HG03460 (cell line): ENCODE results near the gene GATA6.

Experiments used
- ATAC-seq: cut with Tn5 transposase; IDR thresholded peaks from one replicate; pipeline ENCODE4 v1.9.1; 2021; ENCODE audit not compliant: unreplicated experiment

GATA6 gene

GRCh38 chr18:22169011-22169888 is at the start of gene GATA6:
GATA6 (plus strand) TSS chr18:22169589; CDS start chr18:22171145, 1,556 bp downstream.
- ATAC-seq: no peak

- ATAC-seq: no peak
Measured at GRCh38 chr18:22124970-22125369, 44.4 kb upstream of the GATA6 start.

DNA sequence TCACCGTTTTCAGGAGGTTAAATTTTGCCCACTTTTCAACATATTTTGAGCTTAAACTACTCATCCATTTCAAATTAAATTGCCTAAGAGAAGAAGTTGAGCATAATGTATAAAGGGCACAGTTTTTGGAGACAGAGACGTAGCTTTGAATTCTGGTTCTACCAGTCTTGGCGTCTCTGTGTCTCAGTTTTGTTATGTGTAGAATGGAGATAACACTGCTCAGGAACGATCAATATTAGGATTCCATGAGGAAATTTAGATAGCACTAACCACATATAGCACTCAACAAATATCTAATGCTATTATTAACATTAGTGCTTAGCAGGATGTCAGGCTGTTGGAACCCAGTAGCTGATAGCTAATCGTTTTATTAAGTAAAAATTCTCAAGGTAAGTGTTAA is 40.4 kb upstream of the GATA6 start:
- no peak for ATAC-seq

GRCh38 chr18:22129778-22130177 is 39.6 kb upstream of the GATA6 start:
- ATAC-seq: no peak

GRCh38 chr18:22132258-22132657 is 37.1 kb upstream of the GATA6 start:
- no peak for ATAC-seq

GRCh38 chr18:22132763-22133162 is 36.6 kb upstream of the GATA6 start:
- ATAC-seq: no peak

DNA sequence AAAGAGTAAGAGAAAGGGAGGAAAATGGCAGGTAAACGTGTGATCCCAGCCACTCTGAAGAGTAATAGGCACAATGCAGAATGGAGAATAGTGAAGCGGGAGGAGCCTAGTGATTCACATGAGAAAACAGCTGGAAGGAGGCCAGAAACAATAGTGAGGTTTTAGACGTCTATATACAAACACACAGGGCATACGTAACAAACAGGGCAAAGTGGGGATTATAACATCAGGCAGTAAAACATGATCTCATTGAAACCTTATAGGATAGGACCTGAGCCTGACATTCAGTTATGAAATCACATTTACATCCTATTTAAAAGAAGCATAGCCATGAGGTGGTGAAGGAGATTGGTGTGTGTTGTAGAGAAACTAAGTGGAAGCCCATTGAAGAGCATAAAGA is 33.0 kb upstream of the GATA6 start:
- no peak for ATAC-seq

- no peak for ATAC-seq
Measured at GRCh38 chr18:22141211-22141610, 28.2 kb upstream of the GATA6 start.

DNA sequence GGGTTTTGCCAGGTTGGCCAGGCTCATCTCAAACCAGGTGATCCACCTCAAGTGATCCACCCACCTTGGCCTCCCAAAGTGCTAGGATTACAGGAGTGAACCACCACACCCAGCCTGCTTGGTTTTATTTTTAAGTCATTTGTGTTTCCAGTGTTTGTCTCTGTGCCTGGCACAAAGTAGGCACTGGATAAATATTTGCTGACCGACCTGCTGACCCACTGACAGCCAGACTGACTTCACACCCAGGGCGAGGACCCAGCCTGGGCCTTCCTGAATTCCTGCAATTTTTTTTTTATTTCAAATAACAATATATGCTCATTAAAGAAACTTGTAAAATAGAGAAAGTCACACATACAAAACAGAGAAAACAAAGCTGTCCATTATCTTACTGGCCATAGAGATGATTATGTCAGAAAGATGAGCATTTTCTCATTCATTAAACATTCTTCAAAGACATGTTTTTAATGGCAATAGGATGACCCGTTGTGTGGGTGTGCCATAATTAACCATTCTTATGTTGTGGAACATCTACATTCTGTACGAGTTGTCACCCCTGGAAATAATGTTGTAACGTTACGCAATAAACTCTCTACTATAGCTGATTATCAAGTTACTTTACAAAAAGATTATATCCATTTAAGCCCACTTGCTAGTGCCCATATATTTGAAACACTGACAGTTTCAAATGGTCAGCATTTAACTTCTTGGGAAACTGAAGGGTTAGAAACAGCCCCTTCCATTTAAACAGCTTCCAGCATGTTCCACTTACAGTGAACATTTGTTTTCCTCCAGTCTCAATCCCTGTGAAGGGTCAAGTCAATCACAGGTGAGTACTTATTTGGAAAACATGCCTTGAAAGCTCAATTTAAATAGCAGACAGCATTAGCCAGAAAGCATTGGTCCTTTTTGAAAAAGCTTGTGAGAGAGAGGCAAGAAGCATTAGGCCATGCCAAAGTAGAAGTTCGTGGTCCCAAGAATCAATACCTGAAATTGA is 25.7 kb upstream of the GATA6 start:
- no peak for ATAC-seq

DNA sequence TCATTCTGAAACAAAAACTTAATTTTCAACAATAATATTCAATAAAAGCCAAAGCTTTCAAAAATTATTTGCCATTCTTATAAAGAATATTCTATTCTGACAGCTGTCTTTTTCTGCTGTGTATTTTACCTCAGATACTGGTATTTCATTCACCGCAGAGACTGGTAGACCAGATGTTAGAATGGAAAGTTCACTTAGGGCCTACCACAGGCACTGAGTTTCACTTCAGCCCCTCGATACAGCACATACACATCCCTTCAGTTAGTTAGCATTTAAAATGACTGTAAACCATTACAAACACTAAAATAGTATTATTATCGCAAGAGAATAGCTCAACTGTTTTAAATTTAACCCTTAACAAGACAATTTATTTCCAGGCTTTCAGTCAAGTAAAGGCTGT is 24.2 kb upstream of the GATA6 start:
- no peak for ATAC-seq

DNA sequence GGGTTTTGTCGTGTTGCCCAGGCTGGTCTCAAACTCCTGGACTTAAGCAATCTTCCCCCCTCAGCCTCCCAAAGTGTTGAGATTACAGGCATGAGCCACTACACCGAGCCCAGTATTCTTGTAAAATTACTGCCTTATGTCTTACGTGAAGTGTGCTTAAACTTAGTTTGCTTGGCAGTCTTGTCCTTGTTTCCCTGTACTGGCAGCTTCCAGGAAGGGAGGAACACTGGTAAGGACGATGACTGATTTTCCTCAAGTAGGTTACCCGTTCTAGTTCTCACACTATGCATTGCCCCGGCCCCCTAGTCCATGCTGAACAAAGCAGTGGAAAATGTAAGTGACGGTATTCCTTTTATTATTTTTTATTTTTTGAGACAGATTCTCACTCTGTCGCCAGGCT is 19.7 kb upstream of the GATA6 start:
- no peak for ATAC-seq

- ATAC-seq: no peak
Measured at GRCh38 chr18:22152093-22152492, 17.3 kb upstream of the GATA6 start.

DNA sequence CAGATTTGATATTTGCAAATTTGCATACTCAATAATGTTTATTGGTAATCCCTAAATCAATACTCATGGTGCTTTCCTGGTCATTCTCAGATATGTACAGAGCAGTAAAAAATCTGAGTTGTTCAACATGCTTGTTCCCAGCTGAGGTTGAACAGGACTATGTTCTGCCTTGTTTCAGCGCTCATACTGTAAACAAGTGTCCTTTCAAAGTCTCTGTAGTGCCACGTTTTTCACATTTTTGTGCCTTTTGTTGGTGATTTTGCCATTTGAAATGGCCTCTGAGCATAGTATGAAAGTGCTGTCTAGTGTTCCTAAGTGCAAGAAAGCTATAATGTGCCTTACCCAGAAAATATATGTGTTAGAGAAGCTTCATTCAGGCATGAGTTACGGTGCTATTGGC is 16.0 kb upstream of the GATA6 start:
- ATAC-seq: no peak

DNA sequence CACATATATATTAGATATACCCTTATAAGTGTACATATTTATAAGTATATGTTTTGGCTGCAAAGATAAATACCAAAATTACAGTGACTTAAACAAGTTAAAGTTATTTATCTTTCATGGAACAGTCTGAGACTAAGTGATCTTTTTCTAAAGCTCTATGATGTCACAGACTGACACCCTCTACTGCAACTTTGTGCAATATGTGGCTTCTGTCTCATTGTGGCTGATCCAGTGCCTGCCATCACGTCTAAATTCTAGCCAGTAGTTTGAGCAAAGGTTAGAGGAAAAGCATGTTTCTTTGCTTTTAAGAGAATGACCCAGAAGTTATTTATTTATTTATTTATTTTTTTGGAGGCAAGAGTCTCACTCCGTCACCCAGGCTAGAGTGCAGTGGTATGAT is 13.8 kb upstream of the GATA6 start:
- ATAC-seq: no peak

DNA sequence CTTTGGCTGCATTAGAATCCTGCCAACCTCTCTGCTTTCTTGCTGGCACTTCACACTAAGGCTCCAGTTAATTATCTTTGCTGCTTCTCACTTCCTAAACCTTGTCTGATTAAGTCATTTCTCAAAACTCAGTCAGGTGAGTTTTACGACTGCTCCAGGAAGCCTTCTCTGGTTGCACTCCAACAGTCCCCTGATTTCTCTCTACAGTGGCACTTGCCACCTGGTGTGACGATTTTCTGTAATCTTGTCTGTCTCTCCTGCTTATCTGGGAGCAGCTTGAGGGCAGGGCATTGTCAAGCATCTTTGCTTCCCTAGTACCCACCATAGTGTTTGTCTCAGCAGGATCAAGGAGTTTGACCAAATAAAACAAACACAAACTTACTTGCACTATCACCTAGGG is 10.4 kb upstream of the GATA6 start:
- no peak for ATAC-seq

DNA sequence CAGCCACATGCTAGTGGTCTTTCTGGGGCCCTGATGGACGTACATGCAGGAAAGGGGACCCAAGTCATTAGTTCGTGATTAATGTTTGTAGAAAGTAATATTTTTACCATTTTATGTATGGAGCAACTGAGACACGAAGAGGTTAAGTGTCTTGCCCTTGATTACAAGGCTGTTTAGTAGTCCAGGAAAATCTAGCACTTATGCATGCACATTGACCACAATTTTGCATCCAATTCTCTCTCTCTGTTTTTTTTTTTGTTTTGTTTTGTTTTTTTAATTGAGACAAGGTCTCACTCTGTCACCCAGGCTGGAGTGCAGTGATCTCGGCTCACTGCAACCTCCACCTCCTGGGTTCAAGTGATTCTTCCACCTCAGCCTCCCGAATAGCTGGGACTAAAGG is 8.3 kb upstream of the GATA6 start:
- no peak for ATAC-seq

DNA sequence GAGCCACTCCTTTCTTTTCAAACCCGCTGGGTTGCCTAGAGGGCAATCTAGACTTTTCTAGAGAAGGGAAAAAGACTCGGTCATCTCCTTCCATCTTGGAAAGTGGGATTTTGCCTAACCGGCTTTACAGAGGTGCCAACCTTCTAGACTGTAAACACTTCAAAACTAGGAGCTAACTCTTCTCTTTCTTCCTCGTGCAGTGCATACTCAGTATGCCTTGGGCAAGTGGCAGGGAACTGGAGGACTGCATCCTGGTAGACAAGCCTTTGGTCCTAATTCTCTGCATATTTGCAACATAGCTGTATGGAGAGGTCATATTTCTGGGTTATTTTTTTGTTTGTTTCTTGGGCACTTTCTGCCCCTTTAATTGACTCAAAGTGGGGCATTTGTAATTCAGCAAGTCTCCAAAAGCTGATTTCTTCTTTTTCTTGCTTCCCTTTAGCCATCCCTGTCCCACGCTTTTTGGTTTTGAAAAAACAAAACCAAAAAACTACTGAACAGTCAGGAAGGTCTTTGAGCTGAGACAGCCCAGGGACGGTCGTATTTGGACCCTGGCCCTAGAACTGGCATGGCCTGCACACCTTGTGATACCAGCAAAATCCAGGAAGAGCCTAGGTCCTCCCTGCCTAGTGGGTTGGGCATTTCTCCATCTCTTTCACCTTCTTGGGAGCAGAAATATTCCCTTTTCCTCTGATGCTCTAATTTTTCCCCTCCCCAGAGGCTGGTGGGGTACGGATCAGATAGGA is 5.8 kb upstream of the GATA6 start:
- no peak for ATAC-seq

- no peak for ATAC-seq
Measured at GRCh38 chr18:22164337-22165048, 4.9 kb upstream of the GATA6 start.

- no peak for ATAC-seq
Measured at GRCh38 chr18:22165049-22165602, 4.3 kb upstream of the GATA6 start.

DNA sequence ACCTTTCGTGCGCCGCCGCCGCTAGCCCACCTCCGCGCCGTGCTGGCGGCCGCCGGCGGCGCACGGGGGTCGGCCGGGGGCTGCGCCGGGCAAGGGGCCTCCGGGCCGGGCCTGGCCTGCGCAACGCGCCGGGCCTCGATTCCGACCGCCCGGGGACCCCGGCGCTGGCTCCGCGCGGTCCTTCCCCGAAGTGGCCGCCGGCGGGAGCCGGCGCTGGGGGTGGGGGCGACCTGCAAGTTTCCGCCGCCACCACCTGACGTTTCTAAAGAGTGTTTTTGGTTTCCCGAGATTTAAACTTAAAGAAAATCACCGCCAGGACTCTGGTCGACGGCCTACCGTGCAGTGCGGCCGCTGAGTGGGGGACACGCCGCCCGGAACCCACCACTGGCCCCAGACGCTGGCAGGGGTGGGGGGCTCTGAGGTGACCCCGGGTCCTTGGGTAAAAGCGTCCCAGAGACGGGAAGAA is 3.8 kb upstream of the GATA6 start:
- ATAC-seq: no peak
